NK-92 treated with Interleukin-12 subunit alpha and Interleukin-12 subunit beta, amount 100 ng/mL, for 24 hours (cell line): ENCODE measurements around the gene TERB2.
"Not testable (repeated sequence)": the region's sequence is repeated elsewhere in the genome, so short reads cannot be mapped to it uniquely, and the experiment has no call there.

ENCODE experiments used
- DNase-seq: peaks from one replicate; lab custom pipeline; 2025; lab: John Stamatoyannopoulos, UW

The TERB2 gene

DNA sequence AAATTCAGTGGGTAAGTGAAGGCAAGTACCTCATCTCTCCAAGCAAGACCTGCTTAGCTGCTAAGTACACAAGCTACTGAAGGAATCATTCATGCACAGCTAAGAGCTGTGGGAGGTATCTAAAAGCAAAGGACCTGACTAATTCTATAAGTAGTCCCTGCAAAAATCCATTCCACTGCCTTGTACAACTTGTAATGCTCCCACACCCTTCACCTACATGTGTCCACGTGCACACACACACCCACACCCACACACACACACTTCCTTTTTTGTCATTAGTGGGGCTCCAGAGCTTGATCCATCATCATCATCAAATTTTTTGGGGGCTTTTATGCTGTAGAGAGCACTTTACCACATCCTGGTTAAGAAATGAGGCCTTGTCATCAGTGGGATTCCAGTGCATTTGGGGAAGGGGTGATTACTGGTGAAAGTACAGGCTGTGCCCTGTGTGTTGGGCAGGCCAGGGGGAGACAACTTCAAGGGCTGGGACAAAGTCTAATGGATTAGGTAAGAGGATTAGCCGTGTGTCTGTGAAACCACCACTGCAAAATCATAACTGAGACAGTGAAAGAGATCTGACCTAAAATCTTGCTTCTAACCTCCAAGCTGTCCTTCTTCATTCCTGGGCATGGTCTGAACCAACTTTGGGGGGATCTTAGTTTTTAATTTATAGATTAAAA lies 47.4 kb downstream of the TERB2 start:
- DNase-seq: not testable (repeated sequence)

DNA sequence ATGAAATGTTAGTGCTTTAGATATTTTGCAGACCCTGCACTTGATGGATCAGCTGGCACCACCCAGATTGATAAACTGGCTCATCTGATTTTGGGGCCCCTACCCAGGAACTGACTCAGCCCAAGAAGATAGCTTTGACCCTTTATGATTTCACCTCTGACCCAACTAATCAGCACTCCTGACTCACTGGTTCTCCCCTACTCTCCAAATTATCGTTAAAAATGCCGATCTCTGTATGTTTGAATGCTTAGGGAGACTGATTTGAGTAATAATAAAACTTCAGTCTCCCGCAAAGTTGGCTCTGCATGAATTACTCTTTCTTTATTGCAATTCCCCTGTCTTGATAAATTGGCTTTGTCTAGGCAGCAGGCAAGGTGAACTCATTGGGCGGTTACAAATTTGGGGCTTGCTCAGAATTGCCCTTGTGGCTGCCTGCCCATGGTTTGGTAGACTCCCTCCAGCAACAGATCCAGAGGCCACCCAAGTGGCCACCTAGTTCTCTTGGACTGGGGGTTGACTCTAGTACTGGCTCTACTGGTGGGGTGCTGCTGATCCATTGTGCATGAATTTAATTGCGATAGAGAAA lies 48.2 kb downstream of the TERB2 start:
- not testable (repeated sequence) for DNase-seq

DNA sequence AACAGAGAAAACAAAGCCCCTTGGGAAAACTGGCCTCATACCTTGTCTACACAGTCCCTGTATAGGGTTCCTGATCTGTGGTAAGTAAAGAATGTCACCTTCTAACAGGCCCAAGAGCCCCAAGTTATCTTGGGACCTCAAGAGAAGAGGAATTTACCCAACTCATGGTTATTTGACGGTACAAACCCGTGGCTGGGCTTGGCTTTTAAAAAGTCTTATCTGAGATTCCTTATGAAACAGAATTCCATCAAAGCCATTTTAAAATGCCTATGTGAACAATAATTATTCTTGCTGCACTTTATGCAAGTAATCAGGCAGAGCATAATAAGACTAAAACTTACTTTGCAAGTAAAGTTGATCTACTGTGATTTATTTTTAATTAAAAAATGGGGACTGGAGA lies 52.6 kb downstream of the TERB2 start:
- no peak for DNase-seq

- not testable (repeated sequence) for DNase-seq
Observed at GRCh38 chr15:45015114-45015513, 58.6 kb downstream of the TERB2 start.

- not testable (repeated sequence) for DNase-seq
Observed at GRCh38 chr15:45020222-45020900, 63.9 kb downstream of the TERB2 start.

- DNase-seq: not testable (repeated sequence)
Observed at GRCh38 chr15:45020901-45021259, 64.4 kb downstream of the TERB2 start.

GRCh38 chr15:45021348-45021747 lies 64.9 kb downstream of the TERB2 start:
- DNase-seq: no peak

DNA sequence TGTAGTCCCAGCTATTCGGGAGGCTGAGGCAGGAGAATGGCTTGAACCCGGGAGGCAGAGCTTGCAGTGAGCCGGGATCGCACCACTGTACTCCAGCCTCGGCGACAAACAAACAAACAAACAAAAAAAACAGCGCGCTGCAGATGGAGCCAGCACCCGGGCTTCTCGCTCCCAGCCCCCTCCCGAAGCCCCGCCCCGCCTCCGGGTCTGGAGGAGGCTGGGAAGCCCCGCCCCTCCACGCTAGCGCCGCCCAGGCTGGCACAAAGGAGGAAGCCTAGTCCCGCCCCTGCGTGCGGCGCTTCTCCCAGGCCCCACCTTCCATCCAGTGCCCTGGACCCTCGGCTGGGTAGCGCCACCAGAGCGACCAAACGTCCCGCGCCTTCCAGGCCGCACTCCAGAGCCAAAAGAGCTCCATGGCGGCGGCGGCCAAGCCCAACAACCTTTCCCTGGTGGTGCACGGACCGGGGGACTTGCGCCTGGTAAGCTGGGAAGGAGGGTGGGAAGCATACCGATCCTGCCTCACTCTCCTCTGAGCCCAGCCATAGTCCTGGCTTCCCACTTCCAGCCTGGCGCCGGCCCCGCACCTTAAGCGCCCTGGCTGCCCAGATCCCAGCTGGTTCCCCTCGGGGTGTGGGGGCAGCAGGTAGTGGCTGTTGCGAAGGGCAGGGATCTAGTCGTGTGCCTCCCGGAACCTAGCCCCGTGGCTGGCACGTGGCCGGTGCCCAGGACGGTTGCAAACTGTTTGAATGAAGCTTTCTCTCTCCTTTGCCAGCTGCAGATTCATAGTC lies 66.6 kb downstream of the TERB2 start, which contains the start of gene SORD:
SORD (plus strand) TSS at position 325 of the 788 bp plus-strand sequence; CDS start at position 414, 89 bp downstream.
- DNase-seq: peak; percentile 60

DNA sequence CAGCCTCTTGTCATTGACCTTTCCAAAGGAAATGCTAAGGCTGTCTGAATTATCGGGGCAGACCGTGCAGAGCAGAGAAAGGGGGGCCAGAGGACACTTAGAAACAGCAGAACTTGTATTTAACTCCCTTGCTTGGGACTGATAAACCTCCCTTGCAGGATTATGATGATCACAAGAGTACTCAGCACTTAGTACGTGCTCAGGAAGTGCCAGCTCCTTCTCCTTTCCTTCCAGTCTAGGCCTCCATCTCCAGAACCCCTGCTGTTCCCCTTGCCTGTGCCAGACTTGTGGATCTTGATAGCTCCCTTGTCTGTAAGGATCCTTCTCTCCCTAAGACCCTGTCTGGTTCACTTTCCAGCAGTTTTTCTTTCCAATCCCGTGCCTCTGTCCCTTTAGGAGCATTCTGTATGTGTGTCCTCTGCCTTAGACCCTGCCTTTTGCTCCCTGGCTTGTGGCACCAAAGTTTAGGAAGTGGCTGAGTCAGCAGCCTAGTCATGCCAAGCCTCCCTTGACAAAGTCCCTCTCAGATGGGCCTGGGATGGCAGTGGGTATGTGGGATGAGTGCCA lies 67.3 kb downstream of the TERB2 start:
- no peak for DNase-seq

DNA sequence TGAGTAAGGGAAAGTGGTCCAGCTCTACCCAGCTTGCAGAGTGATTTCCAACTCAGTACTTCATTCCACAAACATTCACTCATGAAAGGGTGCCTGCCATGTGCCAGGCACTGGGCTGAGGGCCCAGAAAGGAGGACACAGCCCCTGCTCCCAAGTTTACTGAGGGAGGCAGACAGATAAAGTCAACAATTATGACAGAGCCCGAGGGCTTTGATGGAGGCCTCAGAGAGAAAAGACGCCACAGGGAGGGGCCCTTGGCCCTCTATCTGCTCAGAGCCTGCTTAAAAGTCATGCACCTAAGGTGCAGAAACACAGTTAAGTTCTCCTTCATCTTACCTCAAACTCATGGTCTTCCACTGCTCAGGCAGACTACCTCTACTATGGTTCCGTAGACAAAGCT lies 68.2 kb downstream of the TERB2 start:
- not testable (repeated sequence) for DNase-seq

- not testable (repeated sequence) for DNase-seq
Observed at GRCh38 chr15:45025627-45026026, 69.1 kb downstream of the TERB2 start.

GRCh38 chr15:45026651-45027190 lies 70.2 kb downstream of the TERB2 start:
- no peak for DNase-seq

DNA sequence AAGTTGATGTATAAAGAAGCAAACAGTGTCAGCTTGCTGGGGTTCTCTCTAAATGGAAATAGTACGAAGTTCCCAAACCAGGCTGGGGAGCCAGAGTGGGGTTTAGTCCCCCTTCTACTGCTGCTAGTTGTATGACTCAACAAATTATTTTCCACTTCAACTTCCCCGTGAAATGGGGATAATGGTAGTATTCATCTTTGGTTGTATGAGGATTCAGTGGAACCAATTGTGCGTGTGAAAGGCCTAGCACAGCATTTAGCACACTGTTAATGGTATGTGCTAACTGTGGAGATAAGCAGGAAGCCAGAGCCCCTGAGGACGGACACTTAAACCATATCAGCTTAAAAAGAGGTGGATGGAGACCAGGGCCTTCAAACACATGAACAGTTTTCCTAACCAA lies 70.7 kb downstream of the TERB2 start:
- no peak for DNase-seq
